ENCODE results near the gene KCNN3. TPM values are rescaled to one million over a fixed set of nuclear protein-coding genes. Genes with fewer than 3 reads are reported as not detected.

KCNN3 gene
- total RNA-seq, 1 experiment from 2014 or later = 0.73 TPM

DNA sequence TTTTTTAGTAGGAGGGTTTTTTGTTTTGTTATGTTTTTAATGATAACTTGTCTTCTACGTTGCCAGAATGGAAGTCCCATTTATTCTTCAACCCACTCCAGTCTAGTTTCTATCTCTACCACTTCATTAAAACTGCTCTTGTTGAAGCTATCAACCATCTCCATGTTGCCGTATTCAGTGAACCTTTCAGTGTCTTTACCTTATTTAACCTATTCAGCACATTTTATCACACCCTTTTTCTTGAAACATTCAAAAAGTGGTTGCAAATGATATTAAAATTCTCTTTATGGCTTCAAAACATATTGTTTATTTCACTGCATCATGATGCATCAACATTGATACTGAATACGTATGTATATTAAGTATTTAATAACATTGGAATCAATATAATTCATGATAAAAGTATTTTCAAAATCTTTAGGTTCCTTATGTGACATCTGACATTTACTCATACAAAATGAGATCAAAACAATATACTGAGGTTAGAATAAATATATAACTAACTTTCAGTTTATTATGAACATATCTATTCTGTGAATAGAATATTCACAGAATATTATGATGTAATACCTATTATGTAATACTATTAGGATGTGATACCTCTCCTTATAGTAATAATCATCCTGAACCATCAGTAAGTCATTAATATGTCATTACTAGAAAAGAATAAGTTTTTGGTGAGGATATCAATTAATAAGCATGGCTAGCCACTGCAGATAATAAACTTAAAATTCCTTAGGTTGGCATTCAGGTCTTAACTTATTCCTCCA, 210.1 kb downstream of the KCNN3 start:
- Histone ChIP-seq H3K4me1 (ENCODE audit: insufficient read depth, low read length, poor library complexity, severe bottlenecking) (no peaks in the 10 kb centered on the region), H3K27ac (ENCODE audit: low read depth, low read length, poor library complexity, severe bottlenecking) (no peak overlapping the region), H3K4me3 (ENCODE audit: low read depth, low read length, poor library complexity, severe bottlenecking) (no peak overlapping the region), H3K9me3 (ENCODE audit: low read depth, low read length, poor library complexity, severe bottlenecking) (no peaks in the 10 kb centered on the region), H3K27me3 (replicated peaks; ENCODE audit: insufficient read depth, low read depth, low read length, poor library complexity) (peaks cover 22% of the 10 kb centered on the region), H3K36me3 (ENCODE audit: insufficient read depth, low read length, poor library complexity, severe bottlenecking) (no peaks in the 10 kb centered on the region)
- BruUV-seq (replicated peaks) = no TSS peak
- TF ChIP-seq CTCF (conservative IDR thresholded peaks at IDR 0.05; ENCODE audit: low read depth, low read length) = no peak
- no peak for TF ChIP-seq EZH2 (IDR thresholded peaks at IDR 0.05; ENCODE audit: borderline replicate concordance, low read depth, low read length, poor library complexity, severe bottlenecking)
- DNase-seq (ENCODE audit: low spot score) = no peak
- ChIA-PET POLR2A (ENCODE audit: low non-redundant PET) (no interaction called here), CTCF (no interaction called here)
- intact Hi-C loops (cut with micrococcal nuclease; ENCODE audit: unreplicated experiment) = no loop called here

DNA sequence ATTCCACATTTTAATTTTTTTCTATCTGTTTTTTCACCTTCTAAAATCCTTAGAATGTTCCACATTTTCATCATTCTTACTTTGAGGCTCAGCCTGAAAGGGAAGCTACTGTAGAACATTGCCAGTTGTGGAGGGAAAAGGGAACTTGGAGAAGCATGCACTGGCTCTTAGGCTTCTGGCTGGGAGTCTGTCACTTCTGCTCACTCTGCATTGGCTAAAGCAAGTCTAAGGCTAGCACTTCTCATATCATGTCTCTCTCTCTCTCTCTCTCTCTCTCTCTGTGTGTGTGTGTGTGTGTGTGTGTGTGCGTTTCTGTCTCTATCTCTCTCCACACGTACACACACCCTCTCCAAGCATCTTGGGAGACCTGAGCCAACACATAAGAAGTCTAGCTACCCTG, 212.5 kb downstream of the KCNN3 start:
- TF ChIP-seq CTCF (conservative IDR thresholded peaks at IDR 0.05; ENCODE audit: low read depth, low read length) (no peak), EZH2 (IDR thresholded peaks at IDR 0.05; ENCODE audit: borderline replicate concordance, low read depth, low read length, poor library complexity, severe bottlenecking) (no peak)
- Histone ChIP-seq H3K27me3 (replicated peaks; ENCODE audit: insufficient read depth, low read depth, low read length, poor library complexity) (peaks cover 22% of the 10 kb centered on the region), H3K4me3 (ENCODE audit: low read depth, low read length, poor library complexity, severe bottlenecking) (no peak overlapping the region), H3K9me3 (ENCODE audit: low read depth, low read length, poor library complexity, severe bottlenecking) (no peaks in the 10 kb centered on the region), H3K36me3 (ENCODE audit: insufficient read depth, low read length, poor library complexity, severe bottlenecking) (no peaks in the 10 kb centered on the region), H3K27ac (ENCODE audit: low read depth, low read length, poor library complexity, severe bottlenecking) (no peak overlapping the region), H3K4me1 (ENCODE audit: insufficient read depth, low read length, poor library complexity, severe bottlenecking) (no peaks in the 10 kb centered on the region)
- CTCF ChIA-PET = no interaction called here
- no peak for DNase-seq (ENCODE audit: low spot score)
- POLR2A ChIA-PET (ENCODE audit: low non-redundant PET) = no interaction called here
- intact Hi-C loops (cut with micrococcal nuclease; ENCODE audit: unreplicated experiment) = no loop called here
- BruUV-seq (replicated peaks) = no TSS peak

- intact Hi-C loops (cut with micrococcal nuclease; ENCODE audit: unreplicated experiment) = no loop called here
- DNase-seq (ENCODE audit: low spot score) = no peak
- Histone ChIP-seq H3K4me1 (ENCODE audit: insufficient read depth, low read length, poor library complexity, severe bottlenecking) (no peaks in the 10 kb centered on the region), H3K36me3 (ENCODE audit: insufficient read depth, low read length, poor library complexity, severe bottlenecking) (no peaks in the 10 kb centered on the region), H3K4me3 (ENCODE audit: low read depth, low read length, poor library complexity, severe bottlenecking) (no peak overlapping the region), H3K9me3 (ENCODE audit: low read depth, low read length, poor library complexity, severe bottlenecking) (no peaks in the 10 kb centered on the region), H3K27ac (ENCODE audit: low read depth, low read length, poor library complexity, severe bottlenecking) (no peak overlapping the region), H3K27me3 (replicated peaks; ENCODE audit: insufficient read depth, low read depth, low read length, poor library complexity) (peaks cover 18% of the 10 kb centered on the region)
- BruUV-seq (replicated peaks) = no TSS peak
- ChIA-PET CTCF (no interaction called here), POLR2A (ENCODE audit: low non-redundant PET) (interaction anchor here (0.7 kb wide), 1 partner anchor 327 kb away, joined by 6 read pairs; no protein-coding TSS in a partner anchor)
- TF ChIP-seq EZH2 (IDR thresholded peaks at IDR 0.05; ENCODE audit: borderline replicate concordance, low read depth, low read length, poor library complexity, severe bottlenecking) (no peak), CTCF (conservative IDR thresholded peaks at IDR 0.05; ENCODE audit: low read depth, low read length) (no peak)
Observed at GRCh38 chr1:154652893-154653292, 217.2 kb downstream of the KCNN3 start.

Other genes starting within 250 kb of the KCNN3 start
- 30.8 and 34.4 TPM in 2 replicates for gene PMVK, start 66.4 kb upstream of the KCNN3 start, total RNA-seq (2021)
- 12.7 and 20.8 TPM in 2 replicates for gene PBXIP1, start 85.8 kb upstream of the KCNN3 start, total RNA-seq (2021)
- 46.3 and 48.5 TPM in 2 replicates for gene PYGO2, start 91.5 kb upstream of the KCNN3 start, total RNA-seq (2021)
- 201 and 204 TPM in 2 replicates for gene SHC1, start 100.5 kb upstream of the KCNN3 start, total RNA-seq (2021)
- 291 and 295 TPM in 2 replicates for gene CKS1B, start 104.4 kb upstream of the KCNN3 start, total RNA-seq (2021)
- 82.4 and 84.2 TPM in 2 replicates for gene FLAD1, start 113.1 kb upstream of the KCNN3 start, total RNA-seq (2021)
- 1.4 and 1.7 TPM in 2 replicates for gene LENEP, start 123.3 kb upstream of the KCNN3 start, total RNA-seq (2021)
- gene ZBTB7B, start 132.5 kb upstream of the KCNN3 start, total RNA-seq (2021) = 19.2 and 21.8 TPM in 2 replicates
- 0.21 TPM in 1 of 2 replicates, not detected in the other for gene DCST2, start 163.5 kb upstream of the KCNN3 start, total RNA-seq (2021)
- gene DCST1, start 163.5 kb upstream of the KCNN3 start, total RNA-seq (2021) = not detected in 2 replicates
- gene ADAM15, start 181.0 kb upstream of the KCNN3 start, total RNA-seq (2021) = 36.3 and 48.5 TPM in 2 replicates
- gene EFNA4, start 193.5 kb upstream of the KCNN3 start, total RNA-seq (2021) = 17.0 and 18.8 TPM in 2 replicates
- 5.8 and 8.9 TPM in 2 replicates for gene EFNA3, start 208.6 kb upstream of the KCNN3 start, total RNA-seq (2021)